ENCODE measurements around the gene SLC25A4.

DNA sequence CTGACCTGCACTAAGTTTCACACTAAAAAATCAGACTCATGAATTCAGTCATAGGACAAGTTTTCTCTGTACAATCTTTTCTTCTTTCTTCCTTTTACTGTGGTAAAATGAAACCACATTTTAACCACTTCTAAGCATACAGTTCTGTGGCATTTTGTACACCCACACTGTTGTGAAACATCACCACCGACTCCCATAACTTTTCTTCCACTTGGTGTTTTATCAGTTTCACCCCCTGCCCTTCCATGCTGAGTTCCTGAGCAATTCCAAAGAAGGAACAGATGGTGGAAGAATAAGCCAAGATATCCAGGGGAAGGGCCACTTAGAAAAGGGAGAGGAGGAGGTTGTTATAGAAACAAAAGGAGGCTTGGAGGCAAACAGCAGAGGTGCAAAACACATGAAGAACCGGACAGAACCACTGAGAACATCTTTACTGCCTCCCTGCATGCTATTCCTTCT is 22.6 kb downstream of the SLC25A4 start:
- TF ChIP-seq, protein P1, sequence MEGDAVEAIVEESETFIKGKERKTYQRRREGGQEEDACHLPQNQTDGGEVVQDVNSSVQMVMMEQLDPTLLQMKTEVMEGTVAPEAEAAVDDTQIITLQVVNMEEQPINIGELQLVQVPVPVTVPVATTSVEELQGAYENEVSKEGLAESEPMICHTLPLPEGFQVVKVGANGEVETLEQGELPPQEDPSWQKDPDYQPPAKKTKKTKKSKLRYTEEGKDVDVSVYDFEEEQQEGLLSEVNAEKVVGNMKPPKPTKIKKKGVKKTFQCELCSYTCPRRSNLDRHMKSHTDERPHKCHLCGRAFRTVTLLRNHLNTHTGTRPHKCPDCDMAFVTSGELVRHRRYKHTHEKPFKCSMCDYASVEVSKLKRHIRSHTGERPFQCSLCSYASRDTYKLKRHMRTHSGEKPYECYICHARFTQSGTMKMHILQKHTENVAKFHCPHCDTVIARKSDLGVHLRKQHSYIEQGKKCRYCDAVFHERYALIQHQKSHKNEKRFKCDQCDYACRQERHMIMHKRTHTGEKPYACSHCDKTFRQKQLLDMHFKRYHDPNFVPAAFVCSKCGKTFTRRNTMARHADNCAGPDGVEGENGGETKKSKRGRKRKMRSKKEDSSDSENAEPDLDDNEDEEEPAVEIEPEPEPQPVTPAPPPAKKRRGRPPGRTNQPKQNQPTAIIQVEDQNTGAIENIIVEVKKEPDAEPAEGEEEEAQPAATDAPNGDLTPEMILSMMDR (IDR thresholded peaks at IDR 0.05) = no peak
- TF ChIP-seq POLR2A (IDR thresholded peaks at IDR 0.05) = no peak

Data from lower leg skin (tissue), 3 donors.